HL-60 (cell line): Measurements from ENCODE around the gene CTAGE1.

Source experiments
- CTCF ChIP-seq: IDR thresholded peaks from one replicate; pipeline ENCODE4 v1.5.1; 2011; ENCODE audit warnings: low read length, control low read depth, inconsistent platforms; ENCODE audit not compliant: insufficient read depth
- POLR2AphosphoS5 ChIP-seq: IDR thresholded peaks from 2 replicates; pipeline ENCODE4 v1.6.1; 2012; ENCODE audit warnings: low read depth
- REST ChIP-seq: IDR thresholded peaks from 2 replicates; pipeline ENCODE4 v1.6.1; 2012; ENCODE audit warnings: low read depth; ENCODE audit not compliant: insufficient replicate concordance

- TF ChIP-seq CTCF: peak; percentile 89
- TF ChIP-seq REST: no peak
- no peak for TF ChIP-seq POLR2AphosphoS5
These were observed 38.9 kb downstream of the CTAGE1 start for GRCh38 chr18:22378672-22379282.
